GM19468 (cell line): ENCODE measurements around the gene PNISR.

Experiments used
- ATAC-seq: cut with Tn5 transposase; IDR thresholded peaks from one replicate; pipeline ENCODE4 v1.9.1; 2021; ENCODE audit warnings: mild to moderate bottlenecking, moderate library complexity, moderate number of reproducible peaks; ENCODE audit not compliant: unreplicated experiment; ENCODE audit errors: extremely low read depth

Gene PNISR

GRCh38 chr6:99348288-99349170 is 76.6 kb downstream of the PNISR start:
- no peak for ATAC-seq
